ENCODE data around the gene CALML3.
A peak's percentile ranks its signal among the peaks of the same experiment; 100 is the strongest.
"Not testable (repeated sequence)": the region's sequence is repeated elsewhere in the genome, so short reads cannot be mapped to it uniquely, and the experiment has no call there.

Gene CALML3

DNA sequence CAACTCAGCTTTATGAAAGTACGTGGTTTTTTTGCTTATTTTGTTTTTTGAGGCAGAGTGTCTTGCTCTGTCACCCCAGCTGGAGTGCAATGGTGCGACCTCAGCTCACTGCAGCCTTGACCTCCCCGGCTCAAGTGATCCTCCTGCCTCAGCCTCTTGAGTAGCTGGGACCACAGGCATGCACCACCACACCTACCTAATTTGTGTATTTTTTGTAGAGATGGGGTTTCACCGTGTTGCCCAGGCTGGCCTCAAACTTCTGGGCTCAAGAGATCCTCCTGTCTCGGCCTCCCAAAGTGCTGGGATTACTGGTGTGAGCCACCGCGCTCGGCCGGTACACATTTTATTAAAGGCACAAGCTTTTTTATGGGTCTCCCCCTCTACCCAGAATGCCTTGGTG, 34.3 kb downstream of the CALML3 start:
- DNase-seq, result not testable (repeated sequence)

DNA sequence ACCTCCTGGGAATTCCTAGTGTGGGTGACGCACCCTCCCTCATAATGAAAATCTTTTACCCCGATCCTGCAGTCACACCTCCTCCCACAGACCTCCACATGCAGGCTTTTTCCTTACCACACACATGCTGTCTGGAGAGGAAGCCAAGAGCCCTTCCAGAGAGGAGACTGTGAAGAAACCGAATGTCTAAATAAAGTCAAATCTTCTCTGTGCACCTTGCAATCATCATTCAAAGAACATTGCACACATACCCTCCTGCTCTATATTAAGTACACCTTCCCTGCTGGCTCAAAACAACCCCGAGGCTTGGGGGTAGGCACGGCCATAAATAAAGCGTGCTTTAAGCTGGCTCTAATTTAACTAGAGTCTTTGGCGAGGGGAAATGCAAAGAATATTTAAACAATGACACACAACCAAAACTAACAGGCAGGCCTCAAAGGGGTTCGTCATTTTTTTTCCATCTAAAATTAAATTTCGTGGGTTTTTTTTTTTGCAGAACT, 34.9 kb downstream of the CALML3 start:
- no peak for DNase-seq

- no peak for DNase-seq
Observed at GRCh38 chr10:5560142-5560816, 35.5 kb downstream of the CALML3 start.

DNA sequence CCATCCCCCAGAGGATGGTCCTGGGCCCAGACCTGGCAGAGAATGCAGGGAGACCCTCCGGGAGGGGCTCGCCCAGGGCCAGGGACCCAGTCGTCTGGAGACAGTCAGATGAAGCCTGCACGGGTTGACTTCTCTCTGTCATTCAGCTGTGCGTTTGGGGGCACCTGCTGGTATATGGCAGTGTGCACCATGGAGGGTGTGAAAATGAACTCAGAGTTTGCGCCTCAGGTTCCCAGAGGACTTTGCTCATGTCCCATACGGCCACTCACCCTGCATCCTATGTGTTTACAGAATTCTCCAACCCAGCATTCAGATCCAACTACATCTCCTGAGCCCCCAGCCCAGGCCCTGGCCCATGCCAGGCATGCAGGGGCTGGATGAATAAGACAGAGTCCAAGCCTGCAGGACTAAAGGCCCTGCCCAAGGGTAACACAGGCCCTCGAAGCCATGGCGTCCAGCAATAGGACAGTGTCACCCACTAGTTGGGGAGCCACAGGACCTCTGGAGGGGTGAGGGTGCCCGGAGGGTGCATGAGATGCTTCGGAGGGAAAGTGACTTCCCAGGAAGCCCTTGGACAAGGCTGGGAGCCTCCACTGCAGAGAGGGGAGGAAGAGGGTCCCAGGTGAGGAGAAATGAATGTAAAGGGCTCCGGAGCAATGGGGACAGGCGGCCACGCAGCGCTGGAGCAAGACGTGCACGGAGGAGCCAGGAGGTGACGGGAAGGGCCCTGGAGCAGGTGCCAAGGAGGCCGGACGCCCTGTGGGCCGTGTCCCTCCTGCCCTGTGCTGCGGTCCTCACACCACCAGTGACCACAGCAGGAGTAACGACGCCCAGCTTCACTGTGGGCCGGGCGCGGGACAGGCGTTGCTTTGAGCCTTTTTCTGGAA, 36.3 kb downstream of the CALML3 start:
- DNase-seq, result no peak

DNA sequence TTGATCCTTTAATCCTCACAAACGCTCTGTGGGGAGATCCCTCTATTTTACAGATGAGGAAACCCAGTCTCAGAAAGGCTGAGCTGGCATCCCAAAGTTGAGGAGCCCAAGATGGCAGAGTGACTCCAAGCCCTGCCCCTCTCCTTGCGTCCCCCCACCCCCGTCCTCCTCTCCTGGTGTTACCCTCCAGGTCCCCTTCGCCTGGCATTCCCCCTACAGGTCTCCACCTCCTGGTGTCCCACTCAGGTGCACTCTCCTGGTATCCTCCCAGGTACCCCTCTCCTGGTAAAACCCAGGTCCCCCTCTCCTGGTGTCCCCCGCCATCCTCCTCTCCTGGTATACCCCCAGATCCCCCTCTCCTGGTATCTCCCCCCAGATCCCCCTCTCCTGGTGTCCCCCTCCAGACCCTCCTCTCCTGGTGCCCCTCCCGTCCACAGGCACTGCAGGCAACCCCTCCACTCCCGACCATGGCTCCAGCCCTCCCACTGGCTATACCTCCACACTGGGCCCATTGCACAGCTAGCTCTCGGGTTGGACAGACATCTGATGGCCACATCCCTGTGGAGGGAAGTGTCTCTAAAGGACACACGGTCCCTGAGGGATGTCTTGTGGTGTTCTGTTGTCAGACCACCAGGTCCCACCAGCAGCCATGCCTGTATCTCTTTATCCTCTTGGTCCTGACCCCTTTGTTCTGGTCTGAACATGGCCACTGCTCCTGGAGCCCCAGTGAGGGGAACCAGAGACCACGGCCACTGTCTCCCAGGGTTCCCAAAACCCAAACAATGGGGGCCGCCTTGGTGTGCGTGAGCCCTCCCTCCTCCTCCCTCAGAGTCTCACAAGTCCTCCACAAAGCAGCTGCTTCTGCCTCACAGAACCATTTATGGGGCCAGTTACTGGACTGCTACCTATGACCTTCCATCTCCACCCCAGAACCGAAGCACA, 37.2 kb downstream of the CALML3 start:
- DNase-seq, result no peak

DNA sequence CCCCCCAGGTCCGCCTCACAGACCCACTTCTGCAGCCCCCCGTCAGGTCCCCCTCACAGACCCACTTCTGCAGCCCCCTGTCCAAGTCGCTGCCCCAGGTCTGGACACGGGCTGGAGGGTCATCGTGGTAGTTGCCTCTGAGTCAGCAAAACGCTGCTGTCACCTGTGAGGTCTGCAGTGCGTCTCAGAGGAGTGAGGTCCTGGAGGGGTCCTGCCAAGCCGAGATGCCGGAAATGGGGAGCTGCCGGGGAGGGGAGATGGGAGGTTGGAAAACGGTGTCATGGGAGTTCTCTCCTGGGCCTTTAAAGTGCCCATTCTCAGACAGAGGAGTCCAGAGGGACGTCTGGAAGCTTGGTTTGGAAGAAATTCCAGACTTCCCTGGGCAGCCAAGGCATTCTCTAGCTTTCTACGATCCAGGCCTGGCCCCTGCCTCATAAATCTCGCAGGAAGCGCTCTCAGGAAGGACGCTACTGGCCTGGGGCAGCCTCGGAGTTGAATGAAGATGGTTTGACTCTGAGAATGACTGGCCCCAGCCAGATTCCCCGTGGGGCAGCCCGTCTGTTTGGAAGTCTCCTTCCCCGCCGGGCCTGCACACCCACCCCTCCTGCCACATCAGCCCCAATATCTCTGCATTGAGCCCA, 38.7 kb downstream of the CALML3 start:
- DNase-seq, result no peak

GRCh38 chr10:5563991-5564536, 39.3 kb downstream of the CALML3 start:
- peak; percentile 46 to 52 for DNase-seq

DNA sequence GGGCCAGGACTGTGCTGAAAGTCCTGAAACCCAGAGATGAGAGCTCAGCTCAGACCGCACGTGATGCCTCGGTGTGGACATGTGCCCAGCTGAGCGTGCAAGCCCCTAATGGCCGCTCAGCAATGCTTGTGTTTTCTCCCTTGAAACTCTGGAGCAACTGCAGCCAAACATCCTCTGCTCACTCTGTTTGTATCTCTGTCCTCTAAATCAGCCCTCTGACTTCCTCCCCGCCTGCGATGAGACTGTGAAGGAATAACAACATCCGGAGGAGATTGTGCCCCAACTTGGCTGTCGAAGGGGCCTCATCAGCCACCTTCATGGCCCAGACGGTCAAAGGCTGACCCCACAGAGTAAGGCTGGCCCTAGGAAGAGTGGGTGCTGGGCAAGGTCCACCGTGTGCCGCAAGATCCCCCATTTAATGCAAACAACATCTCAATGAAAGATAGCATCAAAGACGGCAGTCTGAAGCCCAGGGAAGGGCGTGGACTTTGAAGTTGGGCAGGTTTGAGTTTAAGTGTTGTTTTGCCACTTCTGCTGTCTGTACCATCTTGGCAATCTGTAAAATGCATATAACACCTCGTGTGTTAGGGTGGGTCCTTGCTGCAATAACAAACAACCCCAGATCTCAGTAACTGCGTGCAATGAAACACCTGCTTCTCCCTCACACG, 39.9 kb downstream of the CALML3 start:
- no peak for DNase-seq

DNA sequence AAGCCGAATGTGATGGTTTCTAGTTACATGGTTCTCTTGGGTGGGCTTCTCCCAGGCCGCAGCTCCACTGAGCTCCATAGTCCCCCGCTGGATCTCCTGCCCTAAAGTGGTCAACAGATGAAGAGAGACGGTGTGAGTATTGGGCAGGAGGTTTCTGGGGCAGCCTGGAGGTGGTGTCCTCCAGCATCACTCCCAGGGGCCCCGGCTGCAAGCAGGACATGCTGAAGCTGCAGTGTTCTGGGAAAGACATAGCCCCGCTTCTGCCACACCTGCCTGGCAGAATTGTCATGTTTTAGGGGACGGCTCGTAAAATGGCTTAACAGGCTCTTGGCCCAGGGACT, 40.4 kb downstream of the CALML3 start:
- no peak for DNase-seq

DNA sequence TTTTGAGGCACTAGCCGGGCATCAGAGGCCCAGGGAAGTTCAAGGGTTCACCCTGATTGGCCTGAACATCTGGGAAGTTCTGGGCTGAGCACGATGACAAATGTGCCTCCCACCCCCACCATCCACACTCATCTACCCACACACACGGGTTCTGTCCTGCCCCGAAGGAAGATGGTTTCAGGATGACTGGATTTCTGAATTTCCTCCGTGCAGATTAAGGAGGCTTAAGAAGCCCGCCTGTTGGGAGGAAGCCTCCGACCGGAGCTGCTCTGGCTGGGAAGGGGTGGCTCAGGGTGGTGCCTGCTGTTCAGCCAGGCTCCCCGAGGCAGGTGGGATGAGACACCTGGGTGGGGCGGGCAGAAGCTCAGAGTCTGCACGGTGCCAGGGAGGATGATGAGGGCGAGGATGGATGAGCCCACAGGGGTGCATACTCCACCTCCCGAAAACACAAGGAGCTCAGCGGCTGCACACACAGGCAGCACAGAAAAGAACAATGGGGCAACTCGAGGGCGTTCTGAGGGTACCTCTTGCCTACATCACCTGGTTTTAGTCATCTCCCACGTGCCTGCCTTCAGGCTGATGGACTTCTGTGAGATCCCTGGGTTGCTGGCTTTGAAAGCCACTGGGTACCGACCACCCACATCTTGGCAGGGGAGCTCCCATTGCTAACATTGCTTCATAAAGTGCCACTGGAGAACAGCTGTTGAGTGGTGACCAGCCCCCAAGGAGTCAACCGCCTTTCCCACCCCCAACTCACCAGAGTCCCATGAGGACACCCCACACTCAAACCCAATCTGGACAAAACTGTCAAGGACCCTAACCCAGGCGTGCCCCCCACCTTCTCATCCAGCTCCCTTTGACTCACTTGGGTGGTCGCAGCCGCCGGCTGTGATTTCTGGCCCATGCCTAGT, 41.2 kb downstream of the CALML3 start:
- no peak for DNase-seq

DNA sequence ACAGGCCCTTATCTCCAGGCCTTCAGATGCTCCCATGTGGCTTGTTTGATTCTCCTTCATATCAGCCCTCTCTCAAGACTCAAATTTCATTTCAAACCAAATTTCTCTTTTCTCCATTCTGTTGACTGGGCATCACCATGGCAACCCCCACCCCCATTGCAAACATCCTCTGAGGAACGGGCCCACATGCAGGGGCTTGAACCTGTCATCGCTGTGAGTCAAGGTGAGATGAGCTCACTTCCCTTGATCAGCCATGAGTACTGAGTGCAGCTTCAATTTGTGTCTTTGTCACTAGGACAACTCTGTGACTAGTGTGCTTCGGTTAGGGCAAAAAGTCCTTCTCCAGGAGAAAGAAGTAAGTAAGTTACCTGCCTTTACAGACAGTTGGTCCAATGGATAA, 41.9 kb downstream of the CALML3 start:
- DNase-seq, result peak; percentile 34 to 57

DNA sequence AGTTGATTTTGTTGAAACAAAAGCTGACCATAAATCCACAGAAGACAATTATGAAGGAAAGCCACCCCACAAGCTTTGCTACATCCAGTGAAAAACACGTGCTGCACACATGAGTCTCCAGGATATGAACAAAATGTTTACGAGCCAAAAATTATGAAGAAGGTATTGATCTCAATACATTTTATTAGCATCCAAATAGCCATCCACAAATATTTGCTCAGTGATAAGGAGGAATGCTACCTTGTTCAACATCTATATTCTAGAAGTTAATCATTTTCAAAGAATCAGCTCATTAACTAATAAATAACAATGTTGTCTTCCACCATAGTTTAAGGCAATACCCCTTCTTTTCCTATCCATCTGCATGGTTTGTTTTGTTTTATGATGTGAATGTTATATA, 42.7 kb downstream of the CALML3 start:
- no peak for DNase-seq

GRCh38 chr10:5568984-5569383, 44.2 kb downstream of the CALML3 start:
- no peak for DNase-seq

- no peak for DNase-seq
Observed at GRCh38 chr10:5569568-5569967, 44.8 kb downstream of the CALML3 start.

DNA sequence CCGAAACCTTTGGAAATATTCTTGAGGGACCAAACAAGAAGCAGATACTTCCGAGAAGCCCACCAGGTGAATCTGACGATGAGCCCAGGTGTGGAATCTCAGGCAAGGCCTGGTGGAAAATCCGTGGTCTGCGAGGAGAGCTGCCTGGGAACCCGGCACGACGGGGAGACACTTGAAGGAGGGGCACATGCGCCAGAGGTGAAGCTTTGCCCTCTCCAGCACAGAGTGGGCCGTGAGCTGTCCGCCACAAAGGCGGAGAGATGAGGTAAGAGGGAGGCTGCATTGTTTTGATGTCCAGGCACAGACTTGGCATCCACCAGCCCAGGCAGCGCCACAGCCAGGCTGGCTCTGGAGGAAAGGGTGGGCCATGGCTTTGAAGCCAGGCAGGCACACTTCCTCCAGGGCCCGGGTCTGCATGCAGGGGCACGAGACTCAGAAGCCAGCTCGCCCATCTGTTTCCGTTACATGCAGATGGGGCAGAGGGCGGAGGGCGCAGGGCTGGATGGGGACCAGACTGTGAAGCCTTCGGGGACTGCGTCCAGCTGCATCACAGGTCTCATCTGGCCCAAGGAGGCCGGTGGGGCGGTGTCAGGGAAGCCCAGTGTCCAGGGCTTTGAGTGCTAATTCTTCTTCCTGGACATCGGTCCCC, 45.4 kb downstream of the CALML3 start:
- DNase-seq, result no peak

DNA sequence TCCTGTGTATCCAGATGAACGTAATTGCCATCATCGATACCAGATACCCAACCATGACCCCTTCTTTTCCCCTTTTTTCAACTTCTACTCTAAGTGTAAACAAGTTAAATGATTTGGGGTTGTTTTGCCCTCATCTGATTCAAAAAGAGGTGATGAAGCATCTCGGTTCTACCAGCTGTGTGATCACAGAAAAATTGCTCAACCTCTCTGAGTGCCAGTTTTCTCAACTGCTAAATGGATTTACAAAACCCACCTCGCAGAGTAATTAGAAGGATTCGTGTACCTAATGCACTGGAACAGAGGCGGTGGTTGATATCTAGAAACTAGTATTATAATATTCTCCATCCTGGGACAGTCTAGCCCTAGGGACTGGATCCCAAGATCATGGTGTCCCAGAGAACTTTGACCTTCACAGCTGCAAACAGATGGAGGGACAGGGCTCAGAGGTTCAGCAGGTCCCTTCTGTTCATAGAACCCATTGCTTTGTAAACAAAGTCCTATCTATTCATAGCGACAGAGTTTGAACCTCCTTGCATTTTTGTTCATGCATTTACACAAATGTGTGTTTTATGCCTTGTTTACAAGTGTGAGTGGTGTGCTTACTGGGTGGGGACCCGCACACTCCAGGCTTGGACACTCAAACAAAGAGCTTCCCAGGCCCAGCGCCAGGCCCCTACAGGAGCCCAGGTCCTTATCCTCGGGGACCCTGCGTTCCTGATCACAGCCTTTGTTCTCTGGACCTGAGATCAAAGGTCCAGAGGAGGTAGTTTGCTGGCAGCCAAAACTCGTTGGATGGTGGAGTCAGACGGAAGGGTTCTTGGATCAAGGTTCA, 46.4 kb downstream of the CALML3 start:
- DNase-seq, result no peak

DNA sequence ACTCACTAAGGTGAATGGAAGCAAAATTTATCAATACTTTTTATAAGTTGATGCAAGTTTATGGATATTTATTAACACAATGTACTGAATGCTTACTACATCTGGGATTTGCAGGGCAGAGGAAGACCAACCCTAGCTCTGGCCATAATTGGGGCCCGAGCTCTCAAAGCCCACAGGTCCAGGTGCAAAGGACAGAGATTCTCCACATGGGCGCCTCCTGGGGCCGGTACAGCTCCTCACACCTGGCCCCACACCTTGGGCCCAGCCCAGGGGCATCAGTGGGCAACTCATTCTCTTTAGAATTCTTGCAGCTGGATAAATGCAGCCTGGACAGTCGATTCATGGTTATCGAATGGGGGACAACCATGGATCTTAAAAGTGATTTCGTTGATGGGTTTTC, 47.1 kb downstream of the CALML3 start:
- DNase-seq, result no peak

- no peak for DNase-seq
Observed at GRCh38 chr10:5573319-5573950, 48.7 kb downstream of the CALML3 start.
